ENCODE data around the gene CLEC20A. TPM values are rescaled to one million over a fixed set of nuclear protein-coding genes. Genes with fewer than 3 reads are reported as not detected.

CLEC20A gene
- total RNA-seq: not detected in 3 replicates

DNA sequence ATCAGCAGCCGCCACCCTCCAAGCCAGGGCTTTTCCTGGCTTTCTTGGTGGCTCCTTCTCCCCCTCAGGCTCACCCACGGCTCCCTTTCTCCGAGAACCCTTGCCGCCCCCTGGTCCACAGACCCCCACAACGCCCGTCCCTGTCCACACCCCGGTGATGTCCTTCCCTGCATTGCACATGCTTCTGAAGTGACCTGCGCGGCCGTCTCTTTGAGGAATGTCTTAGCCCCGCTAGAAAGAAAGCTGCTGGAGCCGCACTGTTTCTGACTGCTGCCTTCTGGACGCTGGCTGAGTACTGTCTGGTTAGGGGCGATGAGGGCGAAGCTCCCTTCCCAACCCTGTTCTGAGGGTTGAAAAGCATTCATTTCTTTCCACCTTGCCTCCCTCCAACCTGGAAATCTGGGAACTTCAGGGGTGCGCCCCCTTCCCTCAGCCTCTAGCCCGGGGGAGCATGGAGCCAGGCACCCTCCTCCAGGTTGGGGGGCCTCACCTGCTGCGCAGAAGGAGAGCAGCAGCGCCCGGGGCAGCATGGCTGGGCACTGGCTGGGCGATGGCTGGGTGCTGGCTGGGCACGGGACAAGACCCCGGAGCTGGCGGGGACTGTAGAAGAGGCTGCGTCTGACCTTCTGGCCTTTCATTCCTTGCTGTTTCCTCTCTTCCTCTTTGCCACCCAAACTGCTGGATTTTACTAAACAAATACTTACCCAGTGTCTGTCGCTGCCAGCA lies at the start of gene CLEC20A:
Gene CLEC20A, minus strand, starts transcription at position 555 of the 726 bp plus-strand sequence. Its CDS starts 25 bp downstream, at position 530.
- Mint-ChIP-seq H3K36me3 (no peaks in the 10 kb centered on the region), H3K4me1 (no peaks in the 10 kb centered on the region), H3K4me3 (no peak within 1 kb of the TSS), H3K9me3 (no peaks in the 10 kb centered on the region), H3K27me3 (ENCODE audit: low read depth) (no peaks in the 10 kb centered on the region), H3K27ac (no peak within 1 kb of the TSS)
- DNase-seq (ENCODE audit: low spot score in 2 of 2, unreplicated experiment in 2 of 2): no peak
- no peak for TF ChIP-seq CTCF (IDR thresholded peaks at IDR 0.05; ENCODE audit: unreplicated experiment)

DNA sequence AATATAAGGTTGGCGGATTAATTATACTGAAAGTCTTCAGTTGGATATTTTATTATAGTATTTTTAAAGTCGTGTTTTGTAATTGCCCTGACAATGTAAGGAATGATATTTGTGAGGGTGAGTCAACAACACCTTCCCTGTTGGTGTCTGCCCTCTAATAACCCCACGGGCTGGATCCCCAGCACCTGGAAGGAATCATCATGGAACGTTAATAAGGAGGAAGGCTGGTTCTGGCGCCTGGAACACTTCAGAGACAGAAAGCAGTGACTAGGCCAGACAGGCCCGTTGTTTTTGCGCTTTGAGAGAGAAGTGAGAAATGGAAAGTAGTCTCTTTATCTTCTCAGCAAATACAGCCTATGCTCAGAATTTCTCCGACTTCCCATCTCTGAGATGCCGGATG lies 47.8 kb upstream of the CLEC20A start:
- H3K4me3 Mint-ChIP-seq: peak overlapping the region; percentile 47
- H3K36me3 Mint-ChIP-seq: no peaks in the 10 kb centered on the region
- DNase-seq (ENCODE audit: low spot score in 2 of 2, unreplicated experiment in 2 of 2): no peak
- no peak for TF ChIP-seq CTCF (IDR thresholded peaks at IDR 0.05; ENCODE audit: unreplicated experiment)
- no peak overlapping the region for H3K27ac Mint-ChIP-seq
- H3K27me3 Mint-ChIP-seq (ENCODE audit: low read depth): no peaks in the 10 kb centered on the region
- H3K4me1 Mint-ChIP-seq: peaks cover 11% of the 10 kb centered on the region
- H3K9me3 Mint-ChIP-seq: no peaks in the 10 kb centered on the region

- H3K4me1 Mint-ChIP-seq: peaks cover 11% of the 10 kb centered on the region
- no peaks in the 10 kb centered on the region for H3K9me3 Mint-ChIP-seq
- no peak for DNase-seq (ENCODE audit: low spot score in 2 of 2, unreplicated experiment in 2 of 2)
- H3K27me3 Mint-ChIP-seq (ENCODE audit: low read depth): no peaks in the 10 kb centered on the region
- peak overlapping the region; percentile 93 for H3K4me3 Mint-ChIP-seq
- no peak for TF ChIP-seq CTCF (IDR thresholded peaks at IDR 0.05; ENCODE audit: unreplicated experiment)
- H3K36me3 Mint-ChIP-seq: no peaks in the 10 kb centered on the region
- peak overlapping the region; percentile 92 for H3K27ac Mint-ChIP-seq
These were observed 46.5 kb upstream of the CLEC20A start for GRCh38 chr1:178543290-178543607.

DNA sequence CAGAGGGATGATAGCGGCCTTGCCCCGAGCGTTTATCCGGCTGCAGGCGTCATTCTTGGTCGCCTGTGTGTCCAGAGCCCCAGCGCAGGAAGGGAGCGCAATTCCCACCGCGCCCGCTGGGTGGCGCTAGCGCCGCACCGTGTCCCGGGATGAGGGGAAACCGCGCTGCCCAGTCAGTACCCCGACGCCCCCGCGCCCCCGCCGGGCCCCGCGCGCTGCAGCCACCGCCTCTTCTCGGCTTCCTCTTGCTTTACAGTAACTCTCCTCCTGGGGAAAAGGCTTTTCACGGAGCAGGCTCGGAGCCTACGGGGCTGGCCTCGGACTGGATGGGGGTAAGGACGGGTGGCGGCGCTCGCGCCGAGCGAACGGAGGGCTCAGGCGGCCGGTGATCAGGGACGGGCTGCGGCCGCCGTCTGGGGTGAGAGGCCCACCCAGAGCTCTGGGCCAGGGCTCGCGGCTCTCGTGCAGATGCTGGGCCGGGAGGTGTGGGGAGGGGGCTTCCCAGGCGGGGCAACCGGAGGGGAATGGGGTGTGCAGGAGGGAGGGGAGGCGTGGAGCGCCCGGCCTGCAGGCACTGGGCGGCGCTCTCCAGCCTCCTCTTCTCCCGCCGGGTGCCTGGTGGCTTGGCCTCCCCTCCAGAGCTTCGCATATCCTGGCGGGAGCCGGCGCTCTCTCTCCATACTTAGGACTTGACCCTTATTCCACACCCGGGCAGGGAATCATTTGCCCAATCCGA lies 46.0 kb upstream of the CLEC20A start:
- H3K4me3 Mint-ChIP-seq: peak overlapping the region; percentile 93
- H3K27me3 Mint-ChIP-seq (ENCODE audit: low read depth): no peaks in the 10 kb centered on the region
- peaks cover 14% of the 10 kb centered on the region for H3K4me1 Mint-ChIP-seq
- H3K9me3 Mint-ChIP-seq: no peaks in the 10 kb centered on the region
- H3K27ac Mint-ChIP-seq: peak overlapping the region; percentile 92
- peak; percentile 99 for TF ChIP-seq CTCF (IDR thresholded peaks at IDR 0.05; ENCODE audit: unreplicated experiment)
- H3K36me3 Mint-ChIP-seq: no peaks in the 10 kb centered on the region
- peak; percentile 88 to 99 for DNase-seq (ENCODE audit: low spot score in 2 of 2, unreplicated experiment in 2 of 2)

GRCh38 chr1:178541829-178542553 lies 45.2 kb upstream of the CLEC20A start:
- no peak for TF ChIP-seq CTCF (IDR thresholded peaks at IDR 0.05; ENCODE audit: unreplicated experiment)
- no peaks in the 10 kb centered on the region for H3K9me3 Mint-ChIP-seq
- H3K36me3 Mint-ChIP-seq: no peaks in the 10 kb centered on the region
- H3K4me3 Mint-ChIP-seq: peak overlapping the region; percentile 93
- no peaks in the 10 kb centered on the region for H3K27me3 Mint-ChIP-seq (ENCODE audit: low read depth)
- H3K27ac Mint-ChIP-seq: peak overlapping the region; percentile 56
- DNase-seq (ENCODE audit: low spot score in 2 of 2, unreplicated experiment in 2 of 2): no peak
- peaks cover 14% of the 10 kb centered on the region for H3K4me1 Mint-ChIP-seq
